HEK293 (cell line): Measurements from ENCODE around the gene TNNT3.

ENCODE experiments used
- CTCF ChIA-PET: fragments of 350-600 bp; formaldehyde crosslinking; extraction: SDS; loops from one replicate; lab custom pipeline; 2021; ENCODE audit warnings: antibody characterized with exemption; lab: Yijun Ruan, JAX
- POLR2A ChIA-PET: fragments of 300-600 bp; formaldehyde crosslinking; extraction: SDS; loops from one replicate; lab custom pipeline; 2020; ENCODE audit warnings: antibody characterized with exemption, inconsistent platforms; lab: Yijun Ruan, JAX
- H3K27ac ChIP-seq: fragments of 200-500 bp; sonication (Bioruptor generic); 2 replicates; pipeline ENCODE4 v1.5.1; 2014; ENCODE audit warnings: low read depth, low read length, control low read depth, inconsistent platforms; ENCODE audit errors: extremely low read depth
- H3K36me3 ChIP-seq, 2 experiments: fragments of 200-500 bp in 1 of 2; sonication (Bioruptor generic) in 1 of 2; 1 replicate in 1 of 2; 2 replicates in 1 of 2; pipeline ENCODE4 v1.5.1; 2014 to 2017; ENCODE audit warnings: inconsistent platforms in 2 of 2, low read length in 2 of 2; ENCODE audit not compliant: control insufficient read depth in 2 of 2, insufficient read depth in 1 of 2
- H3K4me1 ChIP-seq: fragments of 200-500 bp; sonication (Bioruptor generic); 2 replicates; pipeline ENCODE4 v1.5.1; 2014; ENCODE audit warnings: mild to moderate bottlenecking, low read length, inconsistent platforms; ENCODE audit not compliant: control insufficient read depth, insufficient read depth
- H3K4me3 ChIP-seq: 2 replicates; pipeline ENCODE4 v1.5.1; 2011; ENCODE audit warnings: low read depth, mild to moderate bottlenecking, control low read depth, low read length, moderate library complexity
- H3K9me3 ChIP-seq: fragments of 200-500 bp; sonication (Bioruptor generic); 2 replicates; pipeline ENCODE4 v1.5.1; 2014; ENCODE audit warnings: low read depth, low read length, inconsistent platforms; ENCODE audit not compliant: control insufficient read depth, insufficient read depth
- GLI2 ChIP-seq: fragments of 450-650 bp; formaldehyde crosslinking; IDR thresholded peaks from 2 replicates; pipeline ENCODE4; 2017; ENCODE audit warnings: missing biosample characterization, missing genetic modification characterization, low read depth, borderline replicate concordance
- IKZF3 ChIP-seq: fragments of 450-650 bp; IDR thresholded peaks from 2 replicates; pipeline ENCODE4 v1.5.0; 2018; ENCODE audit warnings: missing biosample characterization, mild to moderate bottlenecking, missing genetic modification characterization, moderate library complexity
- KLF16 ChIP-seq: fragments of 450-650 bp; formaldehyde crosslinking; IDR thresholded peaks from 2 replicates; pipeline ENCODE4 v1.5.1; 2017; ENCODE audit warnings: missing biosample characterization, missing genetic modification characterization
- PRDM6 ChIP-seq: fragments of 450-650 bp; formaldehyde crosslinking; IDR thresholded peaks from 2 replicates; pipeline ENCODE4 v1.5.1; 2017; ENCODE audit warnings: missing biosample characterization, missing genetic modification characterization
- SP2 ChIP-seq: fragments of 450-650 bp; formaldehyde crosslinking; IDR thresholded peaks from 2 replicates; pipeline ENCODE4 v1.5.1; 2016; ENCODE audit warnings: missing biosample characterization, missing genetic modification characterization
- TRIM28 ChIP-seq: IDR thresholded peaks from 2 replicates; pipeline ENCODE4 v1.6.1; 2011; ENCODE audit warnings: low read length, control low read depth, borderline replicate concordance
- ZBTB20 ChIP-seq: fragments of 450-650 bp; formaldehyde crosslinking; IDR thresholded peaks from 2 replicates; pipeline ENCODE4 v1.5.1; 2016; ENCODE audit warnings: missing biosample characterization, missing genetic modification characterization
- ZBTB44 ChIP-seq: fragments of 450-650 bp; IDR thresholded peaks from 2 replicates; pipeline ENCODE4 v1.5.1; 2018; ENCODE audit warnings: missing biosample characterization, mild to moderate bottlenecking, missing genetic modification characterization
- ZEB2 ChIP-seq: fragments of 450-650 bp; formaldehyde crosslinking; IDR thresholded peaks from 2 replicates; pipeline ENCODE4 v1.5.1; 2016; ENCODE audit warnings: missing biosample characterization, missing genetic modification characterization
- ZNF157 ChIP-seq: fragments of 450-650 bp; formaldehyde crosslinking; IDR thresholded peaks from 2 replicates; pipeline ENCODE4 v1.5.1; 2016; ENCODE audit warnings: missing biosample characterization, missing genetic modification characterization
- ZNF174 ChIP-seq: fragments of 450-650 bp; formaldehyde crosslinking; IDR thresholded peaks from 2 replicates; pipeline ENCODE4 v1.5.0; 2017; ENCODE audit warnings: missing biosample characterization, mild to moderate bottlenecking, missing genetic modification characterization
- ZNF19 ChIP-seq: fragments of 450-650 bp; formaldehyde crosslinking; IDR thresholded peaks from 2 replicates; pipeline ENCODE4; 2016; ENCODE audit warnings: missing biosample characterization, missing genetic modification characterization, low read depth
- ZNF221 ChIP-seq: fragments of 450-650 bp; formaldehyde crosslinking; IDR thresholded peaks from 2 replicates; pipeline ENCODE4 v1.5.1; 2017; ENCODE audit warnings: missing biosample characterization, missing genetic modification characterization, borderline replicate concordance
- ZNF324 ChIP-seq: fragments of 450-650 bp; formaldehyde crosslinking; IDR thresholded peaks from 2 replicates; pipeline ENCODE4 v1.5.1; 2016; ENCODE audit warnings: missing biosample characterization, missing genetic modification characterization
- ZNF670 ChIP-seq: fragments of 450-650 bp; formaldehyde crosslinking; IDR thresholded peaks from 2 replicates; pipeline ENCODE4 v1.5.1; 2016; ENCODE audit warnings: missing biosample characterization, missing genetic modification characterization, low read depth
- ZNF776 ChIP-seq: fragments of 450-650 bp; formaldehyde crosslinking; IDR thresholded peaks from 2 replicates; pipeline ENCODE4 v1.5.0; 2017; ENCODE audit warnings: missing biosample characterization, missing genetic modification characterization, borderline replicate concordance
- ZNF792 ChIP-seq: fragments of 450-650 bp; formaldehyde crosslinking; IDR thresholded peaks from 2 replicates; pipeline ENCODE4 v1.5.1; 2016; ENCODE audit warnings: missing biosample characterization, missing genetic modification characterization
- TF ChIP-seq, protein P1 (sequence below): fragments of 450-650 bp; formaldehyde crosslinking; IDR thresholded peaks from 2 replicates; pipeline ENCODE4 v1.5.1; 2016; ENCODE audit warnings: missing biosample characterization, missing genetic modification characterization
- TF ChIP-seq, protein P2 (sequence below): fragments of 450-650 bp; formaldehyde crosslinking; IDR thresholded peaks from 2 replicates; pipeline ENCODE4 v1.5.1; 2016; ENCODE audit warnings: missing biosample characterization, missing genetic modification characterization, low read depth
- TF ChIP-seq, protein P3 (sequence below): fragments of 450-650 bp; formaldehyde crosslinking; IDR thresholded peaks from 2 replicates; pipeline ENCODE4 v1.5.1; 2017; ENCODE audit warnings: missing biosample characterization, mild to moderate bottlenecking, missing genetic modification characterization, moderate library complexity

Gene TNNT3

GRCh38 chr11:1890856-1891830, 28.4 kb upstream of the TNNT3 start:
- no peaks in the 10 kb centered on the region for H3K4me1 ChIP-seq
- POLR2A ChIA-PET = interaction anchor here (0.9 kb wide), 1 partner anchor 29 kb away, joined by 3 read pairs; the partner anchor contains the start of gene TNNT3

DNA sequence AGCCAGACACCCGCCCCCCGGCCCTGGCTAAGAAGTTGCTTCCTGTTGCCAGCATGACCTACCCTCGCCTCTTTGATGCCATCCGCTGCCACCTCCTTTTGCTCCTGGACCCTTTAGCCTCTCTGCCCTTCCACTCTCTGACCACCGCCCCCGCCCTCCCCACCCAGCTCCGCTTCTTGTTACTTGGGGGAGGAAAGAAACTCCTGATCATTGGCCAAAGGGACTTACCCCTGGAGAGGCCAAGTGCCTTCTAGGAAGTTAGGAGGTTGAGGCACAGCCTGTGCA, 27.7 kb upstream of the TNNT3 start, which contains the start of gene PRR33:
TSS of gene PRR33 (minus strand) at position 65 of the 285 bp plus-strand sequence. CDS start 1,311 bp downstream, outside the sequence.
- Histone ChIP-seq H3K4me1 (no peaks in the 10 kb centered on the region), H3K9me3 (no peaks in the 10 kb centered on the region), H3K36me3 (no peaks in the 10 kb centered on the region), H3K4me3 (no peak within 1 kb of the TSS), H3K27ac (no peak within 1 kb of the TSS)
- no peak for TF ChIP-seq ZEB2 (tag by site-specific recombination)
- no peak for TF ChIP-seq ZBTB44
- TF ChIP-seq ZNF174 (tag by site-specific recombination) = no peak
- TF ChIP-seq GLI2 (tag by site-specific recombination) = no peak
- TF ChIP-seq, protein P1, sequence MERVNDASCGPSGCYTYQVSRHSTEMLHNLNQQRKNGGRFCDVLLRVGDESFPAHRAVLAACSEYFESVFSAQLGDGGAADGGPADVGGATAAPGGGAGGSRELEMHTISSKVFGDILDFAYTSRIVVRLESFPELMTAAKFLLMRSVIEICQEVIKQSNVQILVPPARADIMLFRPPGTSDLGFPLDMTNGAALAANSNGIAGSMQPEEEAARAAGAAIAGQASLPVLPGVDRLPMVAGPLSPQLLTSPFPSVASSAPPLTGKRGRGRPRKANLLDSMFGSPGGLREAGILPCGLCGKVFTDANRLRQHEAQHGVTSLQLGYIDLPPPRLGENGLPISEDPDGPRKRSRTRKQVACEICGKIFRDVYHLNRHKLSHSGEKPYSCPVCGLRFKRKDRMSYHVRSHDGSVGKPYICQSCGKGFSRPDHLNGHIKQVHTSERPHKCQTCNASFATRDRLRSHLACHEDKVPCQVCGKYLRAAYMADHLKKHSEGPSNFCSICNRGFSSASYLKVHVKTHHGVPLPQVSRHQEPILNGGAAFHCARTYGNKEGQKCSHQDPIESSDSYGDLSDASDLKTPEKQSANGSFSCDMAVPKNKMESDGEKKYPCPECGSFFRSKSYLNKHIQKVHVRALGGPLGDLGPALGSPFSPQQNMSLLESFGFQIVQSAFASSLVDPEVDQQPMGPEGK = no peak
- POLR2A ChIA-PET = interaction anchor here (0.9 kb wide), 1 partner anchor 28 kb away, joined by 3 read pairs; the partner anchor contains the start of gene TNNT3
- CTCF ChIA-PET = interaction anchor here (0.8 to 2.1 kb wide), 4 partner anchors 9 to 197 kb away, joined by 3 to 7 read pairs (median 4); no protein-coding TSS in a partner anchor

More at GRCh38 chr11:1890856-1891830, 28.4 kb upstream of the TNNT3 start:
- Histone ChIP-seq H3K9me3 (no peaks in the 10 kb centered on the region), H3K36me3 (no peaks in the 10 kb centered on the region), H3K4me3 (no peak overlapping the region), H3K27ac (no peak overlapping the region)
- TF ChIP-seq KLF16 (tag by site-specific recombination) = no peak
- TF ChIP-seq, protein P2, sequence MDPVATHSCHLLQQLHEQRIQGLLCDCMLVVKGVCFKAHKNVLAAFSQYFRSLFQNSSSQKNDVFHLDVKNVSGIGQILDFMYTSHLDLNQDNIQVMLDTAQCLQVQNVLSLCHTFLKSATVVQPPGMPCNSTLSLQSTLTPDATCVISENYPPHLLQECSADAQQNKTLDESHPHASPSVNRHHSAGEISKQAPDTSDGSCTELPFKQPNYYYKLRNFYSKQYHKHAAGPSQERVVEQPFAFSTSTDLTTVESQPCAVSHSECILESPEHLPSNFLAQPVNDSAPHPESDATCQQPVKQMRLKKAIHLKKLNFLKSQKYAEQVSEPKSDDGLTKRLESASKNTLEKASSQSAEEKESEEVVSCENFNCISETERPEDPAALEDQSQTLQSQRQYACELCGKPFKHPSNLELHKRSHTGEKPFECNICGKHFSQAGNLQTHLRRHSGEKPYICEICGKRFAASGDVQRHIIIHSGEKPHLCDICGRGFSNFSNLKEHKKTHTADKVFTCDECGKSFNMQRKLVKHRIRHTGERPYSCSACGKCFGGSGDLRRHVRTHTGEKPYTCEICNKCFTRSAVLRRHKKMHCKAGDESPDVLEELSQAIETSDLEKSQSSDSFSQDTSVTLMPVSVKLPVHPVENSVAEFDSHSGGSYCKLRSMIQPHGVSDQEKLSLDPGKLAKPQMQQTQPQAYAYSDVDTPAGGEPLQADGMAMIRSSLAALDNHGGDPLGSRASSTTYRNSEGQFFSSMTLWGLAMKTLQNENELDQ (tag by site-specific recombination) = no peak
- no peak for TF ChIP-seq ZNF776 (tag by site-specific recombination)
- no peak for TF ChIP-seq IKZF3 (tag by site-specific recombination)
- TF ChIP-seq ZNF792 = no peak
- CTCF ChIA-PET = interaction anchor here (0.8 to 2.1 kb wide), 3 partner anchors 9 to 15 kb away, joined by 4 to 7 read pairs (median 5); no protein-coding TSS in a partner anchor

GRCh38 chr11:1892116-1892515, 27.4 kb upstream of the TNNT3 start:
- H3K27ac ChIP-seq = no peak overlapping the region
- POLR2A ChIA-PET = no interaction called here
- H3K36me3 ChIP-seq = no peaks in the 10 kb centered on the region
- H3K9me3 ChIP-seq = no peaks in the 10 kb centered on the region
- no peak overlapping the region for H3K4me3 ChIP-seq
- H3K4me1 ChIP-seq = no peaks in the 10 kb centered on the region
- CTCF ChIA-PET = interaction anchor here (0.8 to 2.1 kb wide), 4 partner anchors 10 to 198 kb away, joined by 3 to 7 read pairs (median 4); no protein-coding TSS in a partner anchor
- TF ChIP-seq ZNF221 (tag by site-specific recombination) (no peak), GLI2 (tag by site-specific recombination) (no peak), ZNF19 (tag by site-specific recombination) (no peak), TRIM28 (no peak), ZNF324 (tag by site-specific recombination) (no peak), ZNF670 (no peak), ZNF157 (tag by site-specific recombination) (no peak), SP2 (tag by site-specific recombination) (no peak), ZBTB20 (tag by site-specific recombination) (no peak), PRDM6 (no peak)
- TF ChIP-seq, protein P3, sequence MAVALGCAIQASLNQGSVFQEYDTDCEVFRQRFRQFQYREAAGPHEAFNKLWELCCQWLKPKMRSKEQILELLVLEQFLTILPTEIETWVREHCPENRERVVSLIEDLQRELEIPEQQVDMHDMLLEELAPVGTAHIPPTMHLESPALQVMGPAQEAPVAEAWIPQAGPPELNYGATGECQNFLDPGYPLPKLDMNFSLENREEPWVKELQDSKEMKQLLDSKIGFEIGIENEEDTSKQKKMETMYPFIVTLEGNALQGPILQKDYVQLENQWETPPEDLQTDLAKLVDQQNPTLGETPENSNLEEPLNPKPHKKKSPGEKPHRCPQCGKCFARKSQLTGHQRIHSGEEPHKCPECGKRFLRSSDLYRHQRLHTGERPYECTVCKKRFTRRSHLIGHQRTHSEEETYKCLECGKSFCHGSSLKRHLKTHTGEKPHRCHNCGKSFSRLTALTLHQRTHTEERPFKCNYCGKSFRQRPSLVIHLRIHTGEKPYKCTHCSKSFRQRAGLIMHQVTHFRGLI (tag by site-specific recombination) = no peak
